ENCODE measurements around the gene QSOX1.

The QSOX1 gene

DNA sequence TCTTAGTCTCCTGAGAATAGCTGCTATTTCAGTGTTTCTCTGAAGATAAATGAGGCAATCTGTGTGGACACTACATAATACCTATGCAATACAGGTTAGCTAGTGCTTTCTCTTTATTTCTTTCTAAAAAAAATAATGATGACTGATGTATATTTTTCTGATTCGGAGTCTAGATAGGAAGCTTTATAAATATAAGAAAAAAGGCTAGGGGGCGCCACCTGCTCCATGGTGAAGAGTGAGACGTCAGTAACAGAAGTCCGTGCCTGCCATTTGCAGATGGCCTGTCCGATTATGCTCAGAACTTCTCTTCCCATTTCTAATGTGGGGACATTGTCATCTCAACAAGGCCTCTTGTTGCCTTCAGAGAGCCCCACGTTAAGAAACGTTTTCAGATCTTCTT lies 26.4 kb downstream of the QSOX1 start:
- peak in 1 of 2 donors; percentile 36 for DNase-seq (ENCODE audit: low read depth in 2 of 2)

DNA sequence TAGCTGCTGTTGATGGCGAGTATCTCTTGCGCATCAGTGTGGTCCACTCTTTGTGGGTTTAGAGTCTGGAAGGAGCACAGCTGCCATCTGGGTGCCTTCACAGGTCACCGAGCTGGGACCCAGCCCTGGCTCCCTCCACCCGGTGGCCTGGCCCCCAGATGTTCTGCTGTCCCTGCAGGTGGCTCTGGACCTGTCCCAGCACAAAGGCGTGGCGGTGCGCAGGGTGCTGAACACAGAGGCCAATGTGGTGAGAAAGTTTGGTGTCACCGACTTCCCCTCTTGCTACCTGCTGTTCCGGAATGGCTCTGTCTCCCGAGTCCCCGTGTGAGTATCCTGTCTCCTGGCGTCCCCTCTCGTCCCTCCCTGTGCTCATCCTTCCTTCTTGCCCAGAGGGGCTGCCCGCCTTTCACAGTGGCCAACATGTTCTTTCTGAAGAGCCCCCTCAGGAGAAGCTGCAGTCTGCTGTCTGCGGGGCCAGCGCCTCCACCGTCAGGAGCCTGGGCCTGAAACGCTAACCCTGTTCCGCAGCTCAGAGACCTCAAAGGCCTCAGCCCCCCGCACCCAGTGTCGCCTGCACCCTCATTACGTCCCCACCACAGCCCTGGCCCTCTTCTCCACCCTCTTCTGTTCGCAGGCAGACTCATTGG lies 27.4 kb downstream of the QSOX1 start:
- TF ChIP-seq CTCF (IDR thresholded peaks at IDR 0.05; ENCODE audit: low read depth, low read length): no peak
- no peak overlapping the region for H3K4me3 ChIP-seq (replicated peaks in 1 of 2; ENCODE audit: low read depth in 2 of 2, low read length in 2 of 2)
- no peak for DNase-seq (ENCODE audit: low read depth in 2 of 2)

More for the DNA sequence above, 26.4 kb downstream of the QSOX1 start:
- H3K4me3 ChIP-seq (replicated peaks in 1 of 2; ENCODE audit: low read depth in 2 of 2, low read length in 2 of 2): no peak overlapping the region
- peak; percentile 37 for TF ChIP-seq CTCF (IDR thresholded peaks at IDR 0.05; ENCODE audit: low read depth, low read length)

DNA sequence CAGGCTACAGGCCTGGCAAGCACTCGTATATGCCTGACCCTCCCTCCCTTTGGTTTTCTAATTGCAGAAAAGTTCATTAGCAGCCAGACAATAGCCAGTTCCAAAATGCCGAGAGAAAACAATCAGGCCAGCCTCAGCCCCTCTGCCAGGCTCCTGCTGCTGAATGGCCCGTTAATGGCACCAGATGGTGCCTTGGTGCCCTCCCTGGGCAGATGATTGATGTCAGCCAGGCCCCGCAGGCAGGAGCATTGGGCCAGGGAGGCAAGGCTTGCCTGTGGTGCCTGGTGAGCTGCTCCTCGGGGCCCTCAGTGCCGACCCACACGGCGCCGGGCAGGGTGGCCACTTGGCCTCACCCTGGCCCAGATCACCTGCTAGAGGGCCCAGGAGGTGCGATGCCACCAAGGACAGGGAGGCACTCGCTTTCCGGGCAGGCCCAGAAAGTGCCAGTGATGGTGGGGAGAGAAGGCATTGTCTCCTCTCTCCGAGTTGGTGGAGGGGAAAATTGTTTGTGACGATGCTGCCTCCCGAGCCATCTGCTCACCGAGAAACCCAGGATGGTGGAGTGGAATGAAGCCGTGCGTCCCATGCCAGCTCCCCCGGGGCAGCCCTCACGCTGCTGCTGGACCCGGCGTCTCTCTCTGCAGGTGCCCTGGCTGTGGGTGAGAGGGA lies 28.1 kb downstream of the QSOX1 start:
- no peak for DNase-seq (ENCODE audit: low read depth in 2 of 2)
- H3K4me3 ChIP-seq (replicated peaks in 1 of 2; ENCODE audit: low read depth in 2 of 2, low read length in 2 of 2): no peak overlapping the region
- TF ChIP-seq CTCF (IDR thresholded peaks at IDR 0.05; ENCODE audit: low read depth, low read length): no peak

GRCh38 chr1:180183426-180183825 lies 28.8 kb downstream of the QSOX1 start:
- no peak overlapping the region for H3K4me3 ChIP-seq (replicated peaks in 1 of 2; ENCODE audit: low read depth in 2 of 2, low read length in 2 of 2)
- no peak for DNase-seq (ENCODE audit: low read depth in 2 of 2)
- no peak for TF ChIP-seq CTCF (IDR thresholded peaks at IDR 0.05; ENCODE audit: low read depth, low read length)

- no peak overlapping the region for H3K4me3 ChIP-seq (replicated peaks in 1 of 2; ENCODE audit: low read depth in 2 of 2, low read length in 2 of 2)
- no peak for TF ChIP-seq CTCF (IDR thresholded peaks at IDR 0.05; ENCODE audit: low read depth, low read length)
- DNase-seq (ENCODE audit: low read depth in 2 of 2): no peak
These were observed 29.4 kb downstream of the QSOX1 start for GRCh38 chr1:180184041-180184440.

GRCh38 chr1:180185281-180185680 lies 30.6 kb downstream of the QSOX1 start:
- no peak overlapping the region for H3K4me3 ChIP-seq (replicated peaks in 1 of 2; ENCODE audit: low read depth in 2 of 2, low read length in 2 of 2)
- no peak for TF ChIP-seq CTCF (IDR thresholded peaks at IDR 0.05; ENCODE audit: low read depth, low read length)
- no peak for DNase-seq (ENCODE audit: low read depth in 2 of 2)
